PC-9 (cell line): ENCODE results near the gene SLC66A2. TPM values are rescaled to one million over a fixed set of nuclear protein-coding genes. Genes with fewer than 3 reads are reported as not detected.

Source experiments
- BruUV-seq: library from RNA; stranded (reverse); fragments of 400-500 nt; replicated peaks from 2 replicates; lab custom pipeline; 2021; lab: Mats Ljungman, UMichigan
- CTCF ChIA-PET: fragments of 300-600 bp; sonication (Branson Sonifier 250); formaldehyde crosslinking; loops from one replicate; lab custom pipeline; 2022; ENCODE audit warnings: antibody characterized with exemption; lab: Charles Lee
- POLR2A ChIA-PET: fragments of 300-600 bp; sonication (Branson Sonifier 250); formaldehyde crosslinking; loops from one replicate; lab custom pipeline; 2022; ENCODE audit warnings: antibody characterized with exemption; ENCODE audit not compliant: unreplicated experiment; lab: Charles Lee
- DNase-seq, 2 experiments: peaks; one replicate each; pipeline versions ENCODE4 v3.0.0 to v3.0.0-alpha.2; 2015 to 2022; ENCODE audit warnings: mixed read lengths in 1 of 2
- H2AFZ ChIP-seq: fragments of 200-600 bp; sonication (generic); 2 replicates; pipeline ENCODE4 v1.8.1; 2017; ENCODE audit warnings: antibody characterized with exemption
- H3F3A ChIP-seq: fragments of 200-600 bp; sonication (generic); 2 replicates; pipeline ENCODE4 v1.8.1; 2017; ENCODE audit warnings: antibody characterized with exemption, mild to moderate bottlenecking, low read depth; ENCODE audit not compliant: insufficient read depth
- H3K27ac ChIP-seq: fragments of 200-600 bp; sonication (generic); 2 replicates; pipeline ENCODE4 v1.6.1; 2016; ENCODE audit warnings: mixed run types
- H3K27me3 ChIP-seq: fragments of 200-600 bp; sonication (generic); 2 replicates; pipeline ENCODE4 v1.6.1; 2016; ENCODE audit warnings: low read depth, mixed run types; ENCODE audit not compliant: insufficient read depth
- H3K36me3 ChIP-seq: fragments of 200-600 bp; sonication (generic); 2 replicates; pipeline ENCODE4 v1.6.1; 2016; ENCODE audit warnings: low read depth, mixed run types
- H3K4me1 ChIP-seq: fragments of 200-600 bp; sonication (generic); replicated peaks from 2 replicates; pipeline ENCODE4 v1.6.1; 2016; ENCODE audit warnings: mixed run types; ENCODE audit not compliant: insufficient read depth
- H3K4me2 ChIP-seq: fragments of 200-600 bp; sonication (generic); 2 replicates; pipeline ENCODE4 v1.6.1; 2017; ENCODE audit warnings: mixed run types
- H3K4me3 ChIP-seq: fragments of 200-600 bp; sonication (generic); 2 replicates; pipeline ENCODE4 v1.6.1; 2016; ENCODE audit warnings: mixed run types
- H3K79me2 ChIP-seq: fragments of 200-600 bp; sonication (generic); 2 replicates; pipeline ENCODE4 v1.6.1; 2017; ENCODE audit warnings: low read depth, mixed run types
- H3K9me2 ChIP-seq: fragments of 200-600 bp; sonication (generic); 2 replicates; pipeline ENCODE4 v1.8.1; 2017; ENCODE audit warnings: mild to moderate bottlenecking; ENCODE audit not compliant: insufficient read depth
- H3K9me3 ChIP-seq: fragments of 200-600 bp; sonication (generic); 2 replicates; pipeline ENCODE4 v1.8.1; 2016; ENCODE audit warnings: low read depth; ENCODE audit not compliant: insufficient read depth
- H4K20me1 ChIP-seq: fragments of 200-600 bp; sonication (generic); 2 replicates; pipeline ENCODE4 v1.8.1; 2017; ENCODE audit not compliant: insufficient read depth
- CTCF ChIP-seq: fragments of 200-600 bp; sonication (generic); conservative IDR thresholded peaks from 2 replicates; pipeline ENCODE4 v1.6.1; 2017; ENCODE audit warnings: mixed run types, antibody characterized with exemption, mild to moderate bottlenecking, moderate library complexity
- EZH2 ChIP-seq: fragments of 200-600 bp; sonication (generic); IDR thresholded peaks from 2 replicates; pipeline ENCODE4 v1.8.0; 2017; ENCODE audit warnings: antibody characterized with exemption, low read depth
- intact Hi-C: fragments of 100-400 bp; cut with micrococcal nuclease; formaldehyde crosslinking; loops from one replicate; pipeline ENCODE4 v1.10.0; 2022; ENCODE audit not compliant: unreplicated experiment
- total RNA-seq: library from RNA; stranded (reverse); gene quantifications from 2 replicates; pipeline ENCODE4 v1.2.3, GENCODE V29; 2021

Gene SLC66A2
- total RNA-seq, 1 experiment from 2014 or later: 24.3 TPM

- Histone ChIP-seq H4K20me1 (no peaks in the 10 kb centered on the region), H3K9me2 (no peaks in the 10 kb centered on the region), H2AFZ (no peak overlapping the region), H3K27ac (no peak overlapping the region), H3K9me3 (no peaks in the 10 kb centered on the region), H3K27me3 (peaks cover 46% of the 10 kb centered on the region), H3K4me1 (peaks cover 16% of the 10 kb centered on the region), H3K4me2 (peak overlapping the region; percentile 56), H3K79me2 (no peaks in the 10 kb centered on the region), H3K36me3 (no peaks in the 10 kb centered on the region), H3K4me3 (no peak overlapping the region), H3F3A (no peaks in the 10 kb centered on the region)
- intact Hi-C loops: no loop called here
- DNase-seq: no peak
- CTCF ChIA-PET: no interaction called here
- no TSS peak for BruUV-seq
- POLR2A ChIA-PET: interaction anchor here (0.6 kb wide), 1 partner anchor 11 kb away, joined by 3 read pairs; no protein-coding TSS in a partner anchor
- TF ChIP-seq CTCF: no peak
- no peak for TF ChIP-seq EZH2
These were observed 95.1 kb downstream of the SLC66A2 start for GRCh38 chr18:79856119-79857007.

GRCh38 chr18:79855147-79855933 is 96.1 kb downstream of the SLC66A2 start:
- Histone ChIP-seq H3K9me2 (no peaks in the 10 kb centered on the region), H3K4me3 (peak overlapping the region; percentile 12; the same call in 1 of the 2 replicates), H3K27me3 (peaks cover 36% of the 10 kb centered on the region), H3K4me2 (peak overlapping the region; percentile 56), H3K36me3 (no peaks in the 10 kb centered on the region), H3K4me1 (peaks cover 16% of the 10 kb centered on the region), H3F3A (no peaks in the 10 kb centered on the region), H2AFZ (no peak overlapping the region), H3K79me2 (no peaks in the 10 kb centered on the region), H4K20me1 (no peaks in the 10 kb centered on the region), H3K9me3 (no peaks in the 10 kb centered on the region), H3K27ac (no peak overlapping the region)
- no peak for TF ChIP-seq CTCF
- TF ChIP-seq EZH2: no peak
- intact Hi-C loops: no loop called here
- POLR2A ChIA-PET: no interaction called here
- no TSS peak for BruUV-seq
- DNase-seq: no peak
- CTCF ChIA-PET: no interaction called here

GRCh38 chr18:79853993-79854364 is 97.5 kb downstream of the SLC66A2 start:
- TF ChIP-seq CTCF (no peak), EZH2 (no peak)
- Histone ChIP-seq H3K4me2 (no peak overlapping the region), H3K27ac (no peak overlapping the region), H3F3A (no peaks in the 10 kb centered on the region), H3K9me3 (no peaks in the 10 kb centered on the region), H4K20me1 (no peaks in the 10 kb centered on the region), H2AFZ (no peak overlapping the region), H3K4me3 (no peak overlapping the region), H3K79me2 (no peaks in the 10 kb centered on the region), H3K36me3 (no peaks in the 10 kb centered on the region), H3K27me3 (peaks cover 22% of the 10 kb centered on the region), H3K9me2 (no peaks in the 10 kb centered on the region), H3K4me1 (peaks cover 16% of the 10 kb centered on the region)
- DNase-seq: no peak
- ChIA-PET POLR2A (no interaction called here), CTCF (no interaction called here)
- intact Hi-C loops: no loop called here
- BruUV-seq: no TSS peak
